HG02981 (cell line): Measurements from ENCODE around the gene NXPH2.

ENCODE experiments used
- ATAC-seq: cut with Tn5 transposase; IDR thresholded peaks from one replicate; pipeline ENCODE4 v1.9.1; 2021; ENCODE audit warnings: mild to moderate bottlenecking, moderate library complexity; ENCODE audit not compliant: unreplicated experiment

Gene NXPH2

GRCh38 chr2:138779781-138780445, at the start of gene NXPH2:
NXPH2 (minus strand) TSS chr2:138780390; CDS start chr2:138780241, 149 bp downstream.
- no peak for ATAC-seq

GRCh38 chr2:138829326-138829919, 49.2 kb upstream of the NXPH2 start:
- peak; percentile 62 for ATAC-seq

GRCh38 chr2:138827426-138828054, 47.4 kb upstream of the NXPH2 start:
- peak; percentile 75 for ATAC-seq

DNA sequence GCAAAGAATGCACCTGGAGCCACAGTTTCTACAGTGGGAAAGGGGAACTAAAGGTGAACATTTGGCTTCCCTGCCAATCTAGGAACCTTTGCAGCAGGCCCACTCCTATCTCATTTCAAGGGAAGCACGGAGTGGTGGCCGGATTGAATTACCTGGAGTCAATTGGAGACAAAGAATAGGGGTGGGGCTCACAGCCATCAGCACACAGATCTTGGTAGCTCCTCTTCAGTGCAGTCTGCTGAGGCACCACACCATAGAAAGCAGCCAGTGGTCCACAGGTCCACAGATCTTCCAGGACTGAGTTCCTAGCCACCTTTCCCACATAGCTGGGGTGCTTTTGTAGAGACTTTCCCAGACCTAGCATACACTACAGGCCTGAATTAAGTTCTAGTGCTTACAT, 43.5 kb upstream of the NXPH2 start:
- no peak for ATAC-seq

GRCh38 chr2:138819964-138820363, 39.8 kb upstream of the NXPH2 start:
- ATAC-seq: no peak

DNA sequence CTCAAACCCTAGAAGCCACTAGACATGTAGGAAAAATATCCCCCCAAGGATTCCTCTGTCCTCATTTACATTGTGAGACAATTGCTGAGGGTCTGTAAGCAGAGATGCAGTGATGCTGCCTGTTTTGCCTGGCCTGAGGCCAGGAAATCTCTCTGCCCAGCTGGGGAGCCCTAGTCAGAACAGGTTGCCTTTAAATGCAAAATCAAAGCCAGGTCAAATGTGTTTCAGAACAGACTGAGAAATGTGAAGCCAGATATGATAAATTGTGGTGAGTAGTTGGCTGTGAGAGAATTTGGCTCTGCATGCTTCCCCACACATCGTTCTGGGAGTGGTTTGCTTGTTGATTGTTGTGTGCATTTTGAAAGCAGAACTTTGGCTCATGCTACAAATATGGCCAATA, 38.4 kb upstream of the NXPH2 start:
- ATAC-seq: no peak

GRCh38 chr2:138814123-138814898, 34.1 kb upstream of the NXPH2 start:
- no peak for ATAC-seq

- no peak for ATAC-seq
Measured at GRCh38 chr2:138811431-138811830, 31.2 kb upstream of the NXPH2 start.

- no peak for ATAC-seq
Measured at GRCh38 chr2:138794724-138795123, 14.5 kb upstream of the NXPH2 start.

GRCh38 chr2:138787053-138787666, 7.0 kb upstream of the NXPH2 start:
- no peak for ATAC-seq

DNA sequence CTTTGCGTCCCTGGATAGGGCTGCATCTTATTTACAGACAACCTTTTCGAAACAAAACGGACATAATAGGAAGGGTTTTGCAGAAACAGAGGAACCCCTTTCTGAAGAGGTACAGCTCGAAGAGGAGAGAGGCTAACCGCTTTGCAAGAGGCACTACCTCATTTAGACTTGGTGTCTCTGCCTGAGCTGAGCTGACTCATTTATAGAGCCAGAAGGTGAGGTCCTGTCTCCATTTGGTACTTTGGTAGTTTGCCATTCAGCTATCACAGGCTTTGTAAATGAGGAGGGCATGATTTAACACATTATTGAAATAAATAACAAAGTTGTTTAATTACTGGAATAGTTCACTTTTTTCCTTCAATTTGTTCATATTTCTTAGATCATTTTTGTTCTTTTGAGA, 2.2 kb upstream of the NXPH2 start:
- ATAC-seq: no peak

GRCh38 chr2:138780908-138781307, 718 bp upstream of the NXPH2 start:
- ATAC-seq: no peak

GRCh38 chr2:138780446-138780880, 273 bp upstream of the NXPH2 start:
- no peak for ATAC-seq

DNA sequence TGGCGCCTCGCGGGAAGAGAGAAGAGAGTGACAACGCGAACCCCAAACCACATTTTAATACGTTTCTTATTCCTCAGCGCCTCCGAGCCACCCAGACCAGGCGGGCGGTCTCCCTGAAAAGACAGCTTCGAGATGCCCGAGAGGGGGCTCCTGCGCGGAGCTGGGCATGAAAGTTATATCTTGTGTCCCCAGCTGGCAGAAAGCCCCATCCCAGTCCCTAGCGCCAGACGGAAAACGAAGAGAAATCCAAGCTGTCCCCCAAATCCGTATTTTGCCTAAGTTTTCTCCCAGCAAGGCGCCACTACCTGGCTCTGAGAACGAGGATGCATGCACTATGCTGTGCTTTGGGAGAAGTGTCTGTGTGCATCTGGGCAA, 797 bp downstream of the NXPH2 start:
- ATAC-seq: no peak

GRCh38 chr2:138777996-138778395, 2.2 kb downstream of the NXPH2 start:
- ATAC-seq: no peak

DNA sequence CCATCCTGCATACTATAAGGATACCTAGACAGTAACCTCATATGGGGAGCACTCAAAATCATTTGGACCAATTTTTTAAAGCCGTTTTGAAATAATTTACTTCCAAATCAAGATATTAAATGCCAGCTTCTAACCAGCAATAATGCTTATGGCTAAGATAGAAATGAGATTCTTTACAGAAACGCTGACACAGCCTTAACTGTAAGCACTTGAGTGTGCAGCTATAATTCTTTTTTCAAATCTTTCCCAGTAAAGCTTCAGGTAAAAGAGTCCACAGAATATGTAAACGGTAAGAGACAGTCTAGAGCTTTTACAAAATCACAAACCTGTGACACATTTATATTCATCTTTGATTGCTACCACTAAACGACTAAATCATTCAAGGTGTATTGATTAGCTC, 4.5 kb downstream of the NXPH2 start:
- ATAC-seq: no peak

GRCh38 chr2:138771534-138771933, 8.7 kb downstream of the NXPH2 start:
- ATAC-seq: no peak

DNA sequence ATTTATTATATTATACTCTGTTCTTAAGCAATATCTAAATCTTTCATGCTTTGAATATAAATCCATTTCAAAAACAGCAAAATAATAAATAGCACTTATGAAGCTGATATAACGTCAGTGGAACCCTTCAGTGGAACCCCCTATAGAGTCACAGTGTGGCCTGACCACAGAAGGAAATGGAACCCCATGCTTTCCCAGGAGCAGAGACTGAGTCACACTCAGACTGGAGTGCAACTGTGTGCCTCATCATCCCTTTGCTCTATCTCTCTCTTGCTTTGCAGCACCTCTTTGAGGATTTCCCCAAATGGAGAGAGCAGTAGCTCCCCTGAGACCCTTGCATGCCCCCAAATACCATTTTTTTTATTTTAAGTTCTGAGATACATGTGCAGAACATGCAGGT, 13.1 kb downstream of the NXPH2 start:
- ATAC-seq: no peak

GRCh38 chr2:138766464-138766863, 13.7 kb downstream of the NXPH2 start:
- no peak for ATAC-seq

DNA sequence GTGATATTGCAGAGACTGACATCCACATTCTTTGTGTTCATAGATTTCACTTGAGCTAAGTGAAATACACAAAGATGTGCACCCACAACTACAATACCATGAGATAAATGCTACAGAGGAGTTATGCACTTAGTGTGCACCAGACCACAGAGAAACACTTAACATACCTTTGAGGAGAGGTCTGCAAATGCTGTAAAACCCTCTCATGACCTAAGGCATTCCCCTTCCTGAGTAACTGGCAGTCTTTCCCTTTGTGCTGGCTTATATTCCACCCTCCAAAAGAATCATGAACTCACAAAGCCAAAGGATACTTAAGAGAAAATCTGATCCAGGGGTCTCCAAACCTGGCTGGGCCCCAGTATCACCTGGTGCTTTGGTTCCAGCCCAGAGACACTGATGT, 16.2 kb downstream of the NXPH2 start:
- ATAC-seq: no peak

DNA sequence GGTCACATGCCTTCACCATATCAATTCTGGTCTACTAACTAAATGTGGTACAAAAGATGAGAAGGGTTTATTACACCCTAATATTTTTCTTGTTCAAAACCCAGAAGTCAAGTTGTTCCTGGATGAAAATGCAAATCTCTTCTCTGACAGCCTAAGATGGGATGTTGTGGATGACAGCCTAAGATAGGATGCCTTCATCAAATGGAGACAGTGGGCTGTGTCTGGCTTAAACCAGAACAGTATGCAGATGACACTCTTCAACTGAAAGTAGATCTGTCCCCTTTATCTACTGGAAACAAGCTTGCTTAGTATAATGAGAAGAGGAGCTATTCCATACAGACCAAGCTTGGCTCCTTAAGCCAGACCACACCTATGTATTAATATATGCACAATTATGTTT, 17.7 kb downstream of the NXPH2 start:
- ATAC-seq: no peak
